ENCODE measurements around the gene FHL2.
A peak's percentile ranks its signal among the peaks of the same experiment; 100 is the strongest.
"Not testable (repeated sequence)": the region's sequence is repeated elsewhere in the genome, so short reads cannot be mapped to it uniquely, and the experiment has no call there.

FHL2 gene, protein sequence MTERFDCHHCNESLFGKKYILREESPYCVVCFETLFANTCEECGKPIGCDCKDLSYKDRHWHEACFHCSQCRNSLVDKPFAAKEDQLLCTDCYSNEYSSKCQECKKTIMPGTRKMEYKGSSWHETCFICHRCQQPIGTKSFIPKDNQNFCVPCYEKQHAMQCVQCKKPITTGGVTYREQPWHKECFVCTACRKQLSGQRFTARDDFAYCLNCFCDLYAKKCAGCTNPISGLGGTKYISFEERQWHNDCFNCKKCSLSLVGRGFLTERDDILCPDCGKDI

DNA sequence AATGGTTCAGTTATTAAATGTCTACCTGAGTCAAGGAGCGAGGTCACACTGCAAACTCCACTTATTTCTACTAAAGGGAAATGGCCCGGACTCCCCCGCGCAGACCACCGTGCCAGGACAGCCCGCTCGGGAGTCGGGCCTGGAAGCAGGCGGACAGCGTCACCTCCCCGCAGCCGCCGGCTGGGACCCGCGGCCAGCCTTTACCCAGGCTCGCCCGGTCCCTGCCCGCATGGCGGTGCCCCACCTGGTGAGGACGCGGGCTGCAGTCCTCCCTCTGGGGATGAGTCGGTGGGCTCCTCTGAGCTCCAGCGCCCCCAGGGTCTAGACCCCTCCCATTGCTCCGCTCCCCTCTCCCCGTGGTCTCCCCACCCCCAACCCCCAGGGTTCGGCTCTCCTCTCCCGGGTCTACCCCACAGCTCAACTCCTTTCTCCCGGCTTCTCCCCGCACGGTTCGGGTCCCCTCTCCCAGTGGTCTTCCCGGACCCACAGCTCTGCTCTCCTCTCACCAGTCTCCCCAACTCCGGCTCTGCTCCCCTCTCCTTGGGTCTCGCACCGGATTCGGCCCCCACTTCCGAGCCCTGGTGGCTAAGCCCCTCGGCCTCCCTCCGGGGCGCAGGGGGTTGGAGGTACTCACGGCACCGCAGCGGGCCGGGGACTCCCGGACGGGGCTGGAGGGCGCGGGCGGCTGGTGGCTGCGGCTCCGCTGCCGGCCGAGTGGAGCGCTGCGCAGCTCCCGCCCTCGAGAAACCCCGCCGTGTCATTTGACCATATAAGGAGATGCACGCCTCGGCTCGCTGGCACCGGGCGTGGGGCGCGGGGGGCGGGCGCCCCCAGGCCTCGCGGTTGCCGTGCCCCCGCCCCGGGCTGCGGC, at the start of gene FHL2:
TSS of gene FHL2 (minus strand) at position 716 of the 871 bp plus-strand sequence. CDS start 12,535 bp downstream, outside the sequence.
- DNase-seq (ENCODE audit: low read depth in 3 of 3), result peak; percentile 52 to 53 (median 53)

DNA sequence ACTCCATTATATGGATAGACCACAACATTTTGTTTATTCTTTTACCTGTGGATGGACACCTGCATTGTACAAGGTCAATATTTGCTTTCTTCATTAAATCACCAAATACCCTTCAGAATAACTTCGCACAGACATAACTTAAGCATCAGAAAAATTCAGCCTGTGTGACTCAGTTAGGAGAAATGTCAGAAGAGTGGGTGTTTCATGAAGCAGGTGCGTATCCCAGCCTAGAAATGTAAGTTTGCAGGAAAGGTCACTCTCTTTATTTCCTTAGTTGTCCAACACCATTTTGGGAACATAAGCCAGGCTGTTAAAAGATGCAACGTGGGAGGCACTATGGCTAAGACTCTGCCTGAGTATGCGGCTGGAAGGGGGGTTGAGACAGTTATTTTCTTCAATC, 48.6 kb upstream of the FHL2 start:
- no peak for DNase-seq (ENCODE audit: low read depth in 3 of 3)

DNA sequence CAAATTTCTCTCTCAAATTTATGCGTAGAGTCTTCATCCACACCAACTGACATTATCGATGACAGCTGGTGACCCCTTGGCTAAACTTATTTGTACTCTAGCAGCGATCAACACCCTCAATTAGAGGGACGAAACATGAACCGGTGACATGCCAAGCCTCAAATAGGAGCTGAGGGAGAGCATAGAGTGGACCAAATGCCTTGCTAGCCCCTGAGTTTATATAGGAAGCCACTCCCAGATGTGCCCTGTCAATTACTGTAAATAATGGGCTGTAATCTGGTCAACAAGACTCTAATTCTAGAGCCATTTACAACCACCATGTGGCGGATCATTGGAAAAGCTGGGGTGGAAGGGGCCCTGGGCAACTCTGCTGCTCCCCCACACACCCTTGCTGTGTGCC, 47.6 kb upstream of the FHL2 start:
- DNase-seq (ENCODE audit: low read depth in 3 of 3), result no peak

DNA sequence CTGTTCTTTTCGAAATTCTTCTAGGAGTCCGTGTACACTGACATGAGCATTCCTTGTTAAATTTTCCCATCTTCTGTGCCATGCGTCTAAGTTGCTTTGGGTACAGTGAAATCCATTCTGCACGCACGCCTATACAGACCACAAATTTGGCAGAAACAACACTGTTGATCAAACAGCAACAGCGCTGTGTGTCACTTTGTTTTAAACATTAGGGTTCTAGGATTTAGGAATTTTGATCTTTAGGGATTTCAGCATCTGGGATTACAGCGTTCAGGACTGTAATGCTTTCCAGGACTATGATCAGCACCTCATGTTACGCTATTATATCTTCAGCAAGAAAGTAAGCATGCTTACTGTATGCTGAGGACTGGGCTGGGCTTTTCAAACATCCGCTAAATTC, 47.1 kb upstream of the FHL2 start:
- no peak for DNase-seq (ENCODE audit: low read depth in 3 of 3)

DNA sequence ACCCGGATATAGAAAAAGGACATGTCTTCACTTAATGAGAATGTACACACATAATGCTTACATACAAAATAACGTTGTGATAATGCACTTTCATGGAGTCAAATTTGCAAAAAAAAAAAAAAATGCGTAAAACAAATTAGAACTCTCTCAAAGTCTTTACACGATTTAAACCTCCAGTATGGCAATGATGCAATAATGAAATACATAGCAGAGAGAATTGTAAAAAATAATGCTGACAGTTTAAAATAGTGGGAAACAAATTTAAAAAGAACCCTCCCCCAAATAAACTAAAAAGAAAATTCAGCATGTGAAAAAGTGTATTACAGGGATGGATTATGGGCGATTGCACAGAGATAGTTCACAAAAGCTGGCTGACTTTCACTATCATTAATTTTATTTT, 46.6 kb upstream of the FHL2 start:
- DNase-seq (ENCODE audit: low read depth in 3 of 3), result no peak

DNA sequence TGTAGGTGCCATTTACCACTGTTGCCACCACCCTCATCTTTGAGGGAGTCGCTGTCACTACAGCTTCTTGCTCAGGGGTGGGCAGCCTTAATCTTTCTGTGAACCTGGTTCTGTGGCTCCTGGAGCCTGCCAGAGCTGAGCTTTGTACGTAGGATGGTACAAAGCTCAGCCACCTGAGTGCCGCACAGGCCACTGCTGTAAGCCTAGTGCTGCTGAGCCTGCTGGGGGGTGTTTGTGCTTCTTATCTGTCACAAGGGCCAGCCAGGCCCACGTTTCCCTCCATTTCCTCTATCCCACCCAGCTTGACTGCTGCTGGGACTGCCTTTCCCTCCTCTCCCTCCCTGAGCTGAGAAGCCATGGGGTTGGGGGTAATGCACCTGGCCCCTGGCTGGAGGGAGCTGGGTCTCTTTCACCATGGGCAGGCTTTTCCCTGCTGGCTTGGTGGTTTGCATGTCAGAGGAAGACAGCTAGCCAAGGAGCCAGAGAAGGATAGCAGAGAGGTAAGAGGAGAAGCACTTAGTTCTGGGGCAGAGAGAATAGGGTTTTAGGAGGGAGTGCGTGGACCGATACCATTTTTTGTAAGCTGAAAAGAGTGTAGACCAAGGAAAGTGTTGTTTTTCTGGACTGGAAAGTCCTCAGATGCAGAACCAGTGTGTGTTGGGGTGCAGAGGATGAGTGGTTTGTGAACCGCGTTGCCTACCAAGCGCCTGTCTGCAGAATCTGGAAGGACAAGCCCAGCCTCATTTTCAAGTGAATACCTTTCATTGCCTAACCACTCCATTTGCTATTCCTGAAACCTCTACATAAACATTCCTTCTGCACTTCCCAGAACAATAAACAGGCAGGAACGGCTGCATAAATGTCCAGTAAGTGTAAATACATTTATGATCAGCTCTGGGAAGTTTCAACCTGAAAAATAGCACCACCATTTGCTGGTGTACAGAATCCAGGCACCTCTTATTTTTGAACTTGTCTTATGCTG, 45.1 kb upstream of the FHL2 start:
- DNase-seq (ENCODE audit: low read depth in 3 of 3), result no peak

DNA sequence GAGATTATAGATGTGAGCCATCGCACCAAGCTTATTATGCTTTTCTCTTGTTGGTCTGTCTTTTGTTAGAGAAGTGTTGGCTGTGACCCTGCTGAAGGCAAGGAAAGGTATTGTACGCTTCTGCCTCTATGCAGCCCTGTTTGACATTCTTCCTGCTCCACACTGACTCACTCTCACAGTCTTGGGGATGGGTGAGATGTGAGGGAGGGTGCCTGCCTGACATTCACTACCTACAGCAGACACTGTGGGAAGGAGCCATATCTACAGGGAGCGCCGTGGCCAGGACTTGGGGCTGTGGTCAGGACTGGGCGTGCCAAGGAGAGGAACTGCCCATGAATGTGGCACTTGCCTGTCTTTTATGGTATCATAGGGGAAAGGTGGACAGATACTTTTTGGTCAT, 43.9 kb upstream of the FHL2 start:
- no peak for DNase-seq (ENCODE audit: low read depth in 3 of 3)

DNA sequence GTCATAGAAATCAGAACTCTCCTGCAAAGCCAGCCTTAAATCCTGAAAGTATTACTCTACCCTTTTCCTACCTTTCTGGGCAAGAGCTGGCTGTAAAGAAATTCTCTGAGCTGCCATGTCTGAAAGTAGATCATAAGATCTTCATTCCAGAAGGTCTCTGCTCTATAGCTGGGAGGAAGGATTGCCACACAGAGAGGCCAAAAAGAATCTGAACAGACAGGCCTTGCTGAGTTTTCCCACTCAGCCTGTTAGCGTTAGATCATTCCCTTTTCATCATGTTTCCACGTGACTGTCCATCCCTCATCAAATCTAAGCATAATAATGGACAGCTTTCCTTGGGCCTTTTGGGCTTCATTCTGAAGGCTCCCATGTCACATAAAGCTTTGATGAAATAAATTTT, 43.2 kb upstream of the FHL2 start:
- no peak for DNase-seq (ENCODE audit: low read depth in 3 of 3)

DNA sequence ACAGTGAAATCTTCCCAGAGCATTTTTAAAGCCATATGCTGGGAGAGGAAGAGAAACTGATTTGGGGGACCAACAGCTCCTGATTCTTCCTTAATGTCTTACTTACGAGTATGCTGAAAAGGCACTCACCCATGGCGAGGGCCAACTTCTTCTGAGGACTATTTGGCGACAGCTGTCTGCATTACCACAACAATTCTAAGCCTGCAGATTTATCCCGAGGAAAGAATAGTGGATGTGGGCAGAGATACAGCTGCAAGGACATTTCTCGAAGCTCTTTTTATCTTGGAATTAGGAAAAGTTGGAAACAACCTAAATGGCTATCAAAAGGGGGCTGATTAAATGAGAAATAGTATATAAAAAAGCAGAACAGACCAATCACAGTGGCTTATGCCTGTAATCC, 40.3 kb upstream of the FHL2 start:
- DNase-seq (ENCODE audit: low read depth in 3 of 3), result no peak

DNA sequence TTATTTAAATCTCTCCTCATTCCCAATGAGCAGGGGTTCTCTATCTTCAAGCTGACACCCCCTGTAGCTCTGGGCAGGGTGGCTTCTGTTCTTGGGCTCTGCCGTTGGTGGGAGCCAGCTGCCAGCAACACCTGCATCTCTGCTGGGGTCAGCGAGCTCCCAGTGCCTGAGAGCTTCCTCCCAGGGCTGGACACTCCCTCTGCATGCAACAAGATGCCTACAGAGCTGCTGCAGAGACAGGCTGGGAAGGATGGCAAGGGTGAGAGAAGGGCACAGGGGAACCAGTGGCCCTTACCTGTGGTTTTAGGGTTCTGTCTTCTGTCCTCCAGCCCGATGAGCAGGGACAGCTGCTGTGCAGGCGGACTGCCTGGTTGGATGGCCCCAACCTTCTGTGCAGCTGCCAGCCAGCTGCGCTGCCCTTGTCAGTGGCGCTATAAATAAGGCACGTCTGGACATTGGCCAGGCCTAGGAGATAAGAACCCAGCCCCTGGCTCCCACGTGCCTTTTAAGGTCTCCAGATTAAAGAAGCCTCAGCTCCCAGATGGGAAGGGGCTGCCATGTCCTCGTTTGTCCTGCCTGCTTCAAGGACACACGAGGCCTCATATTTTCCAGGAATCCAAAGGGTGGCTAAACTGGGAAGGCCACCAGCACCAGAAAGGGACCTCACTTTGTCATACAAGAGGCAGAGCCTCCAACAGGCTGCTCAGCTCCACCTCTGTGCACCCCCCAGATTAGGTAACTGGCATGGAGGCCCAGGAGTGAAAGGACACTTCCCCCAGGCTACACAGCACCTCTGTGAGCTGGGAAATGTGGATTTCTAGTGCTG, 39.5 kb upstream of the FHL2 start:
- DNase-seq (ENCODE audit: low read depth in 3 of 3), result no peak

DNA sequence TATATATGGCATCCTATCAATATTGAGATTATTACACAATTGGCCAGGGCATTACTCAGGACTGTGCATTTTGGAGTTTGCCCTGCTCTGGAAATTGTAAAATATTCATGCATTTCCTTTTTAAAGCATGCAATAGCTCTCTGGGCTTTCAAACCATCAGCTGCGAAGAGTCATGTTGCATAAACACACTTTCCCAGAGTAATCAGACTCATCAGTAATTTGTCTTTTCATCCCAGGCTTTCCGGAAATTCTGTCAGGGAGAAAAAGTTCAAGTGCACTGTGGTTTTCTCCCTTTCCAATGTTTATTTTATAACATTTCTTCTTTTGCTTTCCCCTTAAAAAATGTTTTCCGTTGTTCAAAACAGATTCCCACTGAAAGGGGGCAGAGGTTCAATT, 38.9 kb upstream of the FHL2 start:
- DNase-seq (ENCODE audit: low read depth in 3 of 3), result no peak

DNA sequence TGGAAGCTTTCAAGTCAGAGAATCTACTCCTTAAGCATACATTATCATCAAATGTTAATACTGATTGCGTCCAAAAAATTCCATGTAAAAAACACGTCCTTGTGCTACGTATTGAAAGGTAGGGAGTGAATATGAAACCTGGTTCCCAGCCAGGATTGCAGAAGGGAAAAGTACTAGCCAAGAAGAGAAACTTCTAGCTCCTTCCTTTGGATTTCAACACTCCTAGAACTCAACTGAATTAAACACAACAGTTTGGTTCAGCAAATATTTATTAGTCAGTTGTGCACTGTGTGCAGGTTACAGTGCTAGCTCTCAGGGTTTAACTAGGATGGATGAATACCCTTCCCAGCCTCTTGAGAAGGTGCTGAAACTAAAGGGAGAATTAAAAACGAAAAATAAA, 33.9 kb upstream of the FHL2 start:
- DNase-seq (ENCODE audit: low read depth in 3 of 3), result no peak

DNA sequence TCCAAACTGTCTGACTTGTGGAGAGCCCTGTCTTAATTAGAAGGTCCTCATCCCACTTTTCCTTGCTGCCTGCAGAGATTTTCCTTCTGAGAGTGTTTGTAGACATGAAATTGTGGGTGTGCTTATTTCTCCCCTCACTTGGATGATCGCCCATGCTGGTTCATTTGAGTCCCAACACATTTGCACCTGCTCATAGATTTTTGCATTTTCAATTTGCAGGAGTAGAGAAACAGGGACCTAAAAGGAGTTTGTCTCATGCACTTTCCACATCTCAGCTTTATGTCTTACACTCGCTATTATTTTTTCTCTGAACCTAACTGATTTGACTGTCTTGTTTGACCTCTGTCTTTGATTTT, 33.2 kb upstream of the FHL2 start:
- DNase-seq (ENCODE audit: low read depth in 3 of 3), result no peak

DNA sequence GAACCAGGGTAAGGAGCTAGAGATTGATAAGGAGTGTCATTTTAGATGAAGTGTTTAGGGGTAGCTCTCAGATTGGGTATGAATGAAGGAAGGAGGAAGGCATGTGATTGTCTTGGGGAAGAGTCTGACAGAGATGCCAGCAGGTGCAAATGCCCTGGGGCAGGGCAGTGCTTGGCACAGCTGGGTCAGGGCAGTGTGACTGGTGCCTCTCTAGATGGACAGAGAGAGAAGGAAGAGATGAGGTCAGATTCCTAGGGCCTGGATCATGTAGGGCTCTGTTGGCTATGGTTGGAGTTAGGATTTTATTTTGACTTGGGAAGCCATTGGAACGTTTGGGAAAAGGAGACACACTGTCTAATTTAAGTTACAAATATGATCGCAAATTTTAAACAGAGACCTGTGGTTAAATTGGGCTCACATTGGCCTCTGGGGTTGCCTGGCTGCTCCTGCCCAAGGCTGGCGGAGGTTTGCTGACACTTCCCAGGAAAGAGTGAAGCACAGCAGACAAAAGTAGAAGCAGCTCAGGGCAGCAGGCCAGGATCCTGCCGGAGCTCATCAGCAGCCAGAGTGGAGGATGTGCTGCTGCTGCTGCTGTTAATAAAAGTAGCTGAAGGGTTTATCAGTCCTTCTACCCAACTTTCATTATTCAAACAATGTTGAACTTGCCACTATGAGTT, 32.7 kb upstream of the FHL2 start:
- DNase-seq (ENCODE audit: low read depth in 3 of 3), result no peak

DNA sequence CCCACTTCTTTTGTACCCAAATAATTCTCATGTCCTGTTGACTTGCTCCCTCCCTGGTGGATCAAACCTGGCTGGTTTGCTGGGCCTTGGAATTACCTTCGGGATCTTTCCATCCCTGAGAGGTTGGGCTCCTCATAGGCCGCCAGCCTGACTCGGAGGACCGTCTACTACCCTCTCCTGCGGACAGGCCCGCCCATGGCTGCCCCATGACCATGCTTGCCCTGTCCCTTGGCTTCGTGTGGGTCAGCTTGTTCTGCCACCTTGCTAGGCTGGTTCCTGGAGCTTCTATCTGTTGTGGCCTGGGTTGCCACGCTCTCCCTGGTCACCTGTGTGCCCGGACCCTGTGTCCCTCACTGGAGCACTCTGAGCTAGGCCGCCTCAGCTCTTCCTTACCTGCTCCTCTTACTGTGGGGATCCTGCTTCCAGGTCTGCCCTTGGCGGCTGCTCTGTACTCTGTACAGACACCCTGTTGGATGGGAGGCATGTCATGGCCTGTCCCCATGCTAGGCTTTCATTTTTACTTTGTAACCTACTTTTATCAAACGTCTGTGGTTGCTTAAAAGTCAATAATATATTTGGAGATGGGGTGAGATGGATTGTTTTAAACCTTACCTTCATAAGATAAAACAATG, 29.7 kb upstream of the FHL2 start:
- DNase-seq (ENCODE audit: low read depth in 3 of 3), result no peak

DNA sequence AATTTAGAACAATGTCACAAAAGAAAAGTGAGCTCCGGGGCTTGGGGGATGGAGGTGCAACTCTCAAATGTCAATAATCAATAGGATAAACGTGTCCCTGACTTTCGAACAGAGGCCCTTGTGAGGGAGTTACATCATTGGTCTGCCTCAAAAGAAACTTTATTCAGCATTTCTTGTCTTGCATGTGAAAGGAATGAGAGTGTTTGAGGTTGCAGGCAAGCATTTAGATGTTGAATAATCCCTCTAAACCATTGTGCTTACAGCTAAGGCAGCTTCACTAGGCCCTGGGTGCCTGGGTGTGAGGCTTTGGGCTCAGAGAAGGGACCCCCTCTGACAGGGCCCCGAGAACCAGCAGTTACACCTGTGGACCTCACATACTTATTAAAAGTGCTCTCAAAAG, 28.6 kb upstream of the FHL2 start:
- DNase-seq (ENCODE audit: low read depth in 3 of 3), result no peak

DNA sequence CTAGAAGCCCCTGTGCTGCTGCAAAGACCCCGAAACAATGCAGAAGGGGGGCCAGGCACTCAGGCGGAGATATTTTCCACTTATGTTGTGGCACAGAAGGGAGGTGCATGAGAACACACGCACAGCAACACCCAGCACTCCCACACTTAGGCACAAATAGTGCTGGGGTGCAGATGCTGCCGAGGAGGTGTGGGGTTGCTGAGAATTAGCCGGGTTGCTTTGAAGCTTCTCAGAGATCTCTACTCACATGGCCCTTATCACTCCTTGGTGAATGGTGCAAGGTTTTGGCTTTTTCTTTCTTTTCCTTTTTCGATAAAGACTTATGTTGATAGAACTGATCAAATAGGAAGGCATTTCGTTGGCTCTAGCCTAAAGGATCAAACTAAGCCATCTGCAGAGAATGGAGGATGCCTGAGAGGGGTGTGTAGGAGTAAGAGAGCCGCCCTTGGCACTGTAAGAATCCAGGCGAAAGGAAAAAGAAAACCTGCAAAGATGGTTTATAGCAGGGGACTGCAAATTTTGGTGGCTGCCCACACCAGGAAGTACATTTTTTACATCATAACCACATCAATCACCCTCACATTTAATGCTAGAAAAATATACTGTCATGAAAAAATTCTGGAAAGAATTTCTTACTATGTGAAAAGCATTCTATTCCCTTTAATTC, 27.9 kb upstream of the FHL2 start:
- DNase-seq (ENCODE audit: low read depth in 3 of 3), result no peak

DNA sequence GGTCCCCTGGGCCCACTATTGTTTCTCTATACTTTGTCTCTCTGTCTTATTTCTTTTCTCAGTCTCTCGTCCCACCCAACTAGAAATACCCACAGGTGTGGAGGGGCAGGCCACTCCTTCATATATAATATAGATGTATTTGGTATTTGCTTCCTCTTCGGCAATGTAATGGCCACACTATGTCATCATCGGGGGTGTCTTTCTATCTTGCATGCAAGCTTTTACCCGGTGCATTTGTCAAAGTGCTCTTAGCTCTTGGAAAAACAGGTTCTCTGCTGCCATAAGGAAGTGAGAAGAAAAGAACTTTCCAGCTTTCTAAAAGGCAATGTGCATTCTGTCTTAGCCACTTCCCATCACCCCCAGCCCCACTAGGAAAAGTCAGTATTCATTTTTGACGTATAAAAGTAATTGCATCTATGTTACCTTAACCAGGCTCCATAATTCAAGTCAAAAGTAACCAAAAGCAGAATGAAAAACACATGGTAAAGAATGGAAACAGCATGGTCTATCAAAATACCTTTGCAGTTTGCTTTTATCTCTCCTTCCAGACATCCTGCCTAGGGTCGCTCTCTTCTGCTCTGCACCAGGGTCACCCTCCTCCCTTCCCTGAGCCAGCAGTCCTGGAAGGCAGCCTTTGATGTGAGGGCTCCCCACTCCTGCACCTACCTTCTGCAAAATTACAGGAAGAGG, 27.2 kb upstream of the FHL2 start:
- no peak for DNase-seq (ENCODE audit: low read depth in 3 of 3)

DNA sequence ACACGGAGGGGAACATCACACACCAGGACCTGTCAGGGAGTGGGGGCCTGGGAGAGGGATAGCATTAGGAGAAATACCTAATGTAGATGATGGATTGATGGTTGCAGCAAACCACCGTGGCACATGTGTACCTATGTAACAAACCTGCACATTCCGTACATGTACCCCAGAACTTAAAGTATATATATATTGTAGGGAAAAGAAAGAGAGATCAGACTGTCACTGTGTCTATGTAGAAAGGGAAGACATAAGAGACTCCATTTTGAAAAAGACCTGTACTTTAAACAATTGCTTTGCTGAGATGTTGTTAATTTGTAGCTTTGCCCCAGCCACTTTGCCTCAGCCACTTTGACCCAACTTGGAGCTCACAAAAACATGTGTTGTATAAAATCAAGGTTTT, 26.0 kb upstream of the FHL2 start:
- DNase-seq (ENCODE audit: low read depth in 3 of 3), result not testable (repeated sequence)

Measured in stimulated activated CD4-positive, alpha-beta T cell treated with anti-CD3 and anti-CD28 coated beads, TNF-alpha, amount 100 ng/mL, for 4 hours (primary cell).